KOPT-K1 (cell line): ENCODE data around the gene LILRB3.
"Not testable (repeated sequence)": the region's sequence is repeated elsewhere in the genome, so short reads cannot be mapped to it uniquely, and the experiment has no call there.

Source experiments
- H3K27ac ChIP-seq: fragments of 200-600 bp; sonication (generic); 2 replicates; pipeline ENCODE4 v1.5.1; 2016; ENCODE audit warnings: antibody characterized with exemption, mild to moderate bottlenecking, low read depth, low read length; ENCODE audit not compliant: poor library complexity, severe bottlenecking
- H3K36me3 ChIP-seq: fragments of 200-600 bp; sonication (generic); 2 replicates; pipeline ENCODE4 v1.5.1; 2017; ENCODE audit warnings: antibody characterized with exemption, mild to moderate bottlenecking, low read length, moderate library complexity; ENCODE audit not compliant: insufficient read depth
- H3K9me3 ChIP-seq: fragments of 200-600 bp; sonication (generic); 2 replicates; pipeline ENCODE4 v1.5.1; 2017; ENCODE audit warnings: antibody characterized with exemption, low read length, mild to moderate bottlenecking; ENCODE audit not compliant: insufficient read depth, poor library complexity, severe bottlenecking

The LILRB3 gene

DNA sequence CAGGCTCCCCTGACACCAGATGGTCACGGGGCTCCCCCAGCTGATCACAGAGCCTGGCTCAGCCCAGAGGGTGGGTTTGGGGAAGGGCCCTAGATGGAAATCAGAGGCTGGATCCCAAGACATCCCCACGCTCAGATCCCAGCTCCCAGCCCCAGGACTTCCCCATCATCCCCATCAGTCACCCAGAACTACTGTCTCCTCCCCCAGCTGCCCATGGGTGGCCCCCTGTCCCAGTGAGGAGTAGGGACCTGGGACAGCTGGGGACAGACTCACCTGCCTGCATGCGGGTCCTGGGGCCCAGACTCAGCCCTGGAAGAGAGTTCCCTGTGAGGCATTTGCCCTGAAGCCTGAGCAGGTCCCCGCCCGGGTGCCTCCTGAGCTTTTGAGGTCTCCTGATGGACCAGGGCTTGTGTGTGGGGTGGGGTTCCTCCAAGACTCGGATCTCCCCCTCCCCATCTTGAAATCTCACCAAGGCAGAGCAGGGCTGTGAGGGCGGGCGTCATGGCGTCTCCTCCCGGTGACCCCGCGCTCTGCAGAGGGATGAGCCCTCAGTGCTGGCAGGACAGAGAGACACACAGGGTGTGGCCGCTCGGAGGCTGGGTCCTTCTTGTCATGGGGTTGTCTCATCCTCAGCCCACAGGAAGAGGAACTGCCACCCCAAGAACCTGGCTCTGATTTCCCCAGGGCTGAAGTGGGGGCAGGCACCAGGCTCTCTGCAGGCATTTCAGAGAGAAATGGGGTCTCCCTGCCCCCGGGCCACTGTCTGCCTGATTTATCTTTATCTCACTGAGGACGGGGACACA, at the start of gene LILRB3:
TSS of gene LILRB3 (minus strand) at position 534 of the 803 bp plus-strand sequence. CDS start at position 503, 31 bp downstream.
- H3K36me3 ChIP-seq, H3K9me3 ChIP-seq, H3K27ac ChIP-seq: not testable (repeated sequence)

DNA sequence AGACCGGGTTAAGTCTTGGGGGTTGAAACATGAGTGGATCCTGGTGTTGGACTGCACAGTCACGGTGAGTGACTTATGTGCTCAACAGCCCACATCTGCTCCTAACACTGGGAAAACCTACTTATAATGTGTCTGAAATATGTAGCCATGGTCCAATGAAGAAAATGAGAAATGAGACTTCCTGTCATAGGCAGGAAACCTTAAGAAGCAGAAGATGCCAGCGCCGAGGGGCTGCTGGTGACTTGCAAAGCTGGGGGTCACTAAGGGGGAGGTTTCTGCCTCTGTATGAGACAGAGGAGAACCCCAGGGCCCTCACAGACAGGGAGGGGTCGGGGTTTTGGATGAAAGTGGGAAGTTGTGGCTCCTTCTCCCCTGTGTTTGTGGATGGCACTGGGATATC, 49.4 kb upstream of the LILRB3 start:
- H3K36me3 ChIP-seq, H3K27ac ChIP-seq, H3K9me3 ChIP-seq: not testable (repeated sequence)

DNA sequence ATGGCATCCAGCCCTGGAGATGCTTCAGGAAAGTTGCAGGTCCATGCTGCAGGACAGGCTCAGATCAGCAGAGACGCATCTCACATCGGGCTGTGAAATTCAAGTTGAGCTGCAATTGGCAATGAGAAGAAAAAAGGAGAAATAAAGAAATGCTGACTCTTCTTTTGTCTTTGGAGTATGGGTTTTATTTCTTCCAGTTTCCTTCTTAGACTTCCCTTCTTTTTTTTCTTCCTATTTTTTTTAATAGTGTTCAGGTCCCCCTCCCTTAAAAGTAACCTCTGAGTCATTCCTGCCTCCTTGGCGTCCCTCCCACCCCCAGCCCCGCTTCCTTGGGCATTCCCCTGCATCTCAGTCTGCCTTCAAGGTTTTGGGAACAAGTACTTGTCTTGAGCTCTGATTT, 48.8 kb upstream of the LILRB3 start:
- not testable (repeated sequence) for H3K27ac ChIP-seq, H3K9me3 ChIP-seq, H3K36me3 ChIP-seq

- Histone ChIP-seq H3K27ac (no peak overlapping the region), H3K36me3 (no peaks in the 10 kb centered on the region), H3K9me3 (no peaks in the 10 kb centered on the region)
Measured at GRCh38 chr19:54271106-54271505, 48.3 kb upstream of the LILRB3 start.

- Histone ChIP-seq H3K9me3 (no peaks in the 10 kb centered on the region), H3K36me3 (no peaks in the 10 kb centered on the region), H3K27ac (no peak overlapping the region)
Measured at GRCh38 chr19:54268936-54269335, 46.1 kb upstream of the LILRB3 start.

GRCh38 chr19:54266133-54266532, 43.3 kb upstream of the LILRB3 start:
- no peak overlapping the region for H3K27ac ChIP-seq
- H3K9me3 ChIP-seq, result no peaks in the 10 kb centered on the region
- no peaks in the 10 kb centered on the region for H3K36me3 ChIP-seq

DNA sequence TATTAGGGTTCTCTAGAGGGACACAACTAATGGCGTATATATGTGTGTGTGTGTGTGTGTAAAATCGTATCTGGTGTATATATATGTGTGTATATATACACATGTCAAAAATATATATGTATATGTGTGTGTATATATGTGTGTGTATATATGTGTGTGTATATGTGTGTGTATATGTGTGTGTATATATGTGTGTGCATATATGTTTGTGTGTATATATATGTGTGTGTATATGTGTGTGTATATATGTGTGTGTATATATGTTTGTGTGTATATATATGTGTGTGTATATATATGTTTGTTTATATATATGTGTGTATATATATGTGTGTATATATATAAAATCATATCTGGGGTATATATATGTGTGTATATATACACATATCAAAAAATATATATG, 39.7 kb upstream of the LILRB3 start:
- Histone ChIP-seq H3K36me3 (no peaks in the 10 kb centered on the region), H3K9me3 (no peaks in the 10 kb centered on the region), H3K27ac (no peak overlapping the region)

DNA sequence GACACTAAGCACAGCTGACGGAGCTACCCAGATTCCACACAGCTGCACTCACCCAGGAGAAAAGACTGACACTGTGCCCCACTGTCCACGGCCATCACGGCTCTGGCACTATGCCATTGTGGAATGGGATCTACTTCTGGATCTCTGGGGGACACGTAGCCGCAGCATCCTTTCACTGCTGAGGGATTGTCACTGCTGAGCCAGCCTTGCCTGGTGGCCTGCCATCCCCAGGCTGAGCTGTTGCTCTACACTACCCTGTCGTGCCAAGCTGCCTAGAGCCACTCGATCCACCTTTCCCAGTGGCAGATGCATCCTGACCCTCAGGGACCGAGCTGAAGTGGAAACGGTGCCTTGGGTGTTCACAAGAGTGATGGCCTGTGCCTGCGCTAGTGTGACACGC, 39.3 kb upstream of the LILRB3 start:
- no peak overlapping the region for H3K27ac ChIP-seq
- H3K9me3 ChIP-seq, result no peaks in the 10 kb centered on the region
- H3K36me3 ChIP-seq, result no peaks in the 10 kb centered on the region

DNA sequence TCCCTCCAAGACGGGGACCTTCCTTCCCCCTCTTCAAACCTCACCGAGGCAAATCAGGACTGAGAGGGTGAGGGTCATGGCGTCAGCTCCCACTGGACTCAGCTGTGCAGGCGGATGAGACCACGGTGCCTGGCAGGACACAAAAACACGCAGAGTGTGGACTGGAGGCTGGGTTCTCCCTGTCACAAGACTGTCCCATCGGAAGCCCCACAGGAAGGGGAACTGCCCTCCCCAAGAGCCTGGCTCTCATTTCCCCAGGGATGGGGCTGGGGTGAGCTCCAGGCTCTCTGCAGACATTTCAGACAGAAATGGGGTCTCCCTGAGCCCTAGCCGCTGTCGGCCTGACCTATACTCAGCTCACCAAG, 34.3 kb upstream of the LILRB3 start, which contains the start of gene LILRB5:
TSS of gene LILRB5 (minus strand) at position 158 of the 365 bp plus-strand sequence. CDS start at position 78, 80 bp downstream.
- no peaks in the 10 kb centered on the region for H3K9me3 ChIP-seq
- H3K36me3 ChIP-seq, result no peaks in the 10 kb centered on the region
- H3K27ac ChIP-seq, result no peak within 1 kb of the TSS

GRCh38 chr19:54256250-54257115, 33.7 kb upstream of the LILRB3 start:
- H3K27ac ChIP-seq, result no peak overlapping the region

DNA sequence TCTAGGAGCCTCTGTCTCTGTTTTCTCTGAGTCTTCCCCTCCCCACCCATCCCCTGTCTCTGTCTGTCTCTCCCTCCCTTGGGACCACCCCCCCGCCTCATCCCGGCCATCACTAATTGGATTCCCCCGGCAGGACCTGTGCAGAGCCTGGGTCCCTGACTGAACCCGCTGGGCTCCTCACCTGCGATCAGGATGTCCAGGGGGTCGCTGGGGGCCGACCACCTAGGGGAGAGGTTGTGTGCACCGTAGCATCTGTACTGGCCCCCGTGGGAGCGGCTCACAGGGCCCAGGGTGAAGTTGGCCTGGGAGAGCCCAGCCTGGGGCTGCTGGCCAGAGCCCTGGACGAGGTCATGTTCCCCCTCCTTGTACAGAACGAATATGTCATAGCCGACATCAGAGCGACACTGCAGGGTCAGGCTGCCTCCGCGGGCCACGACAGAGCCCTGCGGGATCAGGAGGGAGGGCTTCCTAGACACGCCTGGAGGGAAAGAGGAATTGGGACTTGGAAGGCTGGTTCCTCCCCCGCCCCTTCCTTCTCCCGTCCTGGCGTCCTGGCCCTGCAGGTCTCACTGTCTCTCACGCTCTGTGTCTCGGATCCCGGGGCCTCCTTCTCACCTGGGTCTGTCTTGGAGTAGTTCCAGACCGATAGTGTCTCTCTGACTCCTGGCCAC, 32.4 kb upstream of the LILRB3 start:
- Histone ChIP-seq H3K9me3 (no peaks in the 10 kb centered on the region), H3K36me3 (no peaks in the 10 kb centered on the region), H3K27ac (no peak overlapping the region)

More at GRCh38 chr19:54256250-54257115, 33.7 kb upstream of the LILRB3 start:
- H3K9me3 ChIP-seq, result no peaks in the 10 kb centered on the region
- H3K36me3 ChIP-seq, result no peaks in the 10 kb centered on the region

DNA sequence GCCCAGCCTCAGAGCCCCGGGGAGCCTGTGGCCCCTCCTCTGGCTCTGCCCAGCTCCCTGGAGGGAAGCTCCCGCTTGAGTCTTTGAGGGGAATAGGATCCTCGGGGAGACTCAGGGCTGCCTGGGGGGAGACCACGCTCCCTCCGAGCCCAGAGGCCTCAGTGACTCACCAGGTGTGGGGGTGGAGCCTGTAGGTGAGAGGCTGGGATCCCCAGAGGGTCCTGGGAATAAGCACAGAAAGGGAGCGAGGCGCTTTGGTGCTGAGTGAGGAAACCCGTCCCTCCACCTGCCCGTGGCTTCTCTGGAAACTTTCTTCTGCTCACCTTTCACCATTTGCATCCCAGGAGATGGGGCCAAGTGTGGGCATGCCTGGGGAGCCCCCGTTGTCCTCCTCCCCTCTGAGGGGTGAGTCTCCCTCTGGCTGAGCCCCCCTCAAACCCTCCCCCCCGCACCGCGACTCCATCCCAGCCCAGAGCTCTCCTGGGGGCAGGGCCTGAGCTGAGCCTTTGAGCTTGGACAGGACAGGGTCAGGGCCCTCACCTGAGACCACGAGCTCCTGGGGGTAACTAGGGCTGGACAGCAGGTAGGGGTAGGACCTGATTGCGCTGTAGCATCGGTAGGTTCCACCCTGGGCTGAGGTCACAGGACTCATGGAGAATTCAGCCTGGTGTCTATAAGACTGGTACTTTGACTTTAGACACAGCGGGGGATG, 31.5 kb upstream of the LILRB3 start:
- Histone ChIP-seq H3K9me3 (no peaks in the 10 kb centered on the region), H3K36me3 (no peaks in the 10 kb centered on the region), H3K27ac (no peak overlapping the region)

- Histone ChIP-seq H3K9me3 (no peaks in the 10 kb centered on the region), H3K36me3 (no peaks in the 10 kb centered on the region), H3K27ac (no peak overlapping the region)
Measured at GRCh38 chr19:54253331-54254194, 30.8 kb upstream of the LILRB3 start.

- H3K9me3 ChIP-seq, result no peaks in the 10 kb centered on the region
Measured at GRCh38 chr19:54252845-54253244, 30.0 kb upstream of the LILRB3 start.

More at GRCh38 chr19:54252845-54253244, 30.0 kb upstream of the LILRB3 start:
- H3K27ac ChIP-seq, result no peak overlapping the region
- no peaks in the 10 kb centered on the region for H3K36me3 ChIP-seq
